Osteocyte (in vitro differentiated cells): Measurements from ENCODE around the gene HK3. TPM values are rescaled to one million over a fixed set of nuclear protein-coding genes. Genes with fewer than 3 reads are reported as not detected.

Experiments used
- DNase-seq: peaks from one replicate; pipeline ENCODE4 v3.0.0; 2021; ENCODE audit warnings: mixed read lengths; ENCODE audit not compliant: unreplicated experiment; ENCODE audit errors: extremely low spot score
- H3K27ac Mint-ChIP-seq: one replicate; pipeline ENCODE4 v1.8.0; 2021; ENCODE audit warnings: mild to moderate bottlenecking, mixed read lengths; ENCODE audit not compliant: unreplicated experiment
- H3K27me3 Mint-ChIP-seq: one replicate; pipeline ENCODE4 v1.8.0; 2021; ENCODE audit warnings: mixed read lengths; ENCODE audit not compliant: unreplicated experiment
- H3K36me3 Mint-ChIP-seq: one replicate; pipeline ENCODE4 v1.8.0; 2021; ENCODE audit warnings: mixed read lengths; ENCODE audit not compliant: unreplicated experiment
- H3K4me1 Mint-ChIP-seq: one replicate; pipeline ENCODE4 v1.8.0; 2021; ENCODE audit warnings: mixed read lengths; ENCODE audit not compliant: unreplicated experiment
- H3K4me3 Mint-ChIP-seq: one replicate; pipeline ENCODE4 v1.8.0; 2021; ENCODE audit warnings: mild to moderate bottlenecking, moderate library complexity, mixed read lengths; ENCODE audit not compliant: unreplicated experiment
- H3K9me3 Mint-ChIP-seq: one replicate; pipeline ENCODE4 v1.8.0; 2021; ENCODE audit warnings: mixed read lengths; ENCODE audit not compliant: unreplicated experiment
- CTCF ChIP-seq: fragments of 200-600 bp; sonication (generic); IDR thresholded peaks from 2 replicates; pipeline ENCODE4 v1.5.0; 2021; ENCODE audit warnings: antibody characterized with exemption, mild to moderate bottlenecking, moderate library complexity
- total RNA-seq: library from RNA; stranded (reverse); gene quantifications from 2 replicates; pipeline ENCODE4 v1.2.1, GENCODE V29; 2021

HK3 gene
- total RNA-seq, 1 donor from 2014 or later, result not detected

GRCh38 chr5:176880366-176881020 is 18.7 kb downstream of the HK3 start:
- Mint-ChIP-seq H3K27me3 (peaks cover 12% of the 10 kb centered on the region), H3K36me3 (no peaks in the 10 kb centered on the region), H3K4me3 (no peak overlapping the region), H3K9me3 (no peaks in the 10 kb centered on the region), H3K27ac (no peak overlapping the region), H3K4me1 (no peaks in the 10 kb centered on the region)
- TF ChIP-seq CTCF, result no peak
- no peak for DNase-seq

GRCh38 chr5:176879663-176880361 is 19.3 kb downstream of the HK3 start:
- H3K4me1 Mint-ChIP-seq, result no peaks in the 10 kb centered on the region
- DNase-seq, result no peak
- peaks cover 18% of the 10 kb centered on the region for H3K27me3 Mint-ChIP-seq
- no peak overlapping the region for H3K4me3 Mint-ChIP-seq
- H3K36me3 Mint-ChIP-seq, result no peaks in the 10 kb centered on the region
- H3K27ac Mint-ChIP-seq, result no peak overlapping the region
- no peak for TF ChIP-seq CTCF
- H3K9me3 Mint-ChIP-seq, result no peaks in the 10 kb centered on the region

GRCh38 chr5:176878906-176879662 is 20.1 kb downstream of the HK3 start:
- no peak for DNase-seq
- H3K36me3 Mint-ChIP-seq, result no peaks in the 10 kb centered on the region
- no peak overlapping the region for H3K27ac Mint-ChIP-seq
- no peak for TF ChIP-seq CTCF
- H3K4me3 Mint-ChIP-seq, result no peak overlapping the region
- no peaks in the 10 kb centered on the region for H3K9me3 Mint-ChIP-seq
- no peaks in the 10 kb centered on the region for H3K4me1 Mint-ChIP-seq
- peaks cover 20% of the 10 kb centered on the region for H3K27me3 Mint-ChIP-seq

GRCh38 chr5:176878463-176878862 is 20.7 kb downstream of the HK3 start:
- no peak overlapping the region for H3K27ac Mint-ChIP-seq
- no peak for TF ChIP-seq CTCF
- H3K36me3 Mint-ChIP-seq, result no peaks in the 10 kb centered on the region
- no peaks in the 10 kb centered on the region for H3K4me1 Mint-ChIP-seq
- H3K9me3 Mint-ChIP-seq, result no peaks in the 10 kb centered on the region
- peaks cover 20% of the 10 kb centered on the region for H3K27me3 Mint-ChIP-seq
- DNase-seq, result no peak
- no peak overlapping the region for H3K4me3 Mint-ChIP-seq

GRCh38 chr5:176877793-176878331 is 21.3 kb downstream of the HK3 start:
- no peak overlapping the region for H3K27ac Mint-ChIP-seq
- no peaks in the 10 kb centered on the region for H3K9me3 Mint-ChIP-seq
- no peaks in the 10 kb centered on the region for H3K36me3 Mint-ChIP-seq
- no peak for TF ChIP-seq CTCF
- H3K4me1 Mint-ChIP-seq, result no peaks in the 10 kb centered on the region
- H3K4me3 Mint-ChIP-seq, result no peak overlapping the region
- DNase-seq, result no peak
- peaks cover 24% of the 10 kb centered on the region for H3K27me3 Mint-ChIP-seq
